Lower leg skin (tissue), 3 donors: Measurements from ENCODE around the gene ARHGEF26.

Experiments
- POLR2A ChIP-seq, 2 donors: fragments of 450-650 bp; IDR thresholded peaks; one replicate each; pipeline ENCODE4 v1.6.1; 2016 to 2017; ENCODE audit warnings: antibody characterized with exemption in 2 of 2, mild to moderate bottlenecking in 1 of 2, moderate library complexity in 1 of 2
- TF ChIP-seq, protein P1 (sequence below), 3 donors: fragments of 450-650 bp; IDR thresholded peaks; one replicate each; pipeline ENCODE4 v1.5.1; 2016; ENCODE audit warnings: antibody characterized with exemption in 3 of 3, mild to moderate bottlenecking in 3 of 3, moderate library complexity in 2 of 3

DNA sequence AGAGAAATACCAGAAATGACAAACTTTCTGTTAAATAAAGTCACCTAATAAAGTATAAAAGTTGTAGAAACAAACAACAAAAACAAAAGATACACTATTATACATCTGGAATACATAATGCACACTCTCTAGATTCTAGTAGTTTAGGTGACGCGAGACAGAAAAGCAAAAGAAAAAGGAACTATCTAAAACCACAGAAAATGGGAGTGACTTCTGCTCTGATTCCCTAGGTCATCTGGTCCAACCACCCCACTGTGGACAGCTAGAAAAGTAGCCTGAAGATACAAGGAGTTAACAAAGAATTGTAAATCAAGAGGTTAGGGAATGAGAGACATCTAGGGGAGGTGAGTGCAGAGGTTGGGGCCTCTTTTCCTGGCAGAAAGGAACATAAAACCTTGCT, 164.0 kb downstream of the ARHGEF26 start:
- TF ChIP-seq, protein P1, sequence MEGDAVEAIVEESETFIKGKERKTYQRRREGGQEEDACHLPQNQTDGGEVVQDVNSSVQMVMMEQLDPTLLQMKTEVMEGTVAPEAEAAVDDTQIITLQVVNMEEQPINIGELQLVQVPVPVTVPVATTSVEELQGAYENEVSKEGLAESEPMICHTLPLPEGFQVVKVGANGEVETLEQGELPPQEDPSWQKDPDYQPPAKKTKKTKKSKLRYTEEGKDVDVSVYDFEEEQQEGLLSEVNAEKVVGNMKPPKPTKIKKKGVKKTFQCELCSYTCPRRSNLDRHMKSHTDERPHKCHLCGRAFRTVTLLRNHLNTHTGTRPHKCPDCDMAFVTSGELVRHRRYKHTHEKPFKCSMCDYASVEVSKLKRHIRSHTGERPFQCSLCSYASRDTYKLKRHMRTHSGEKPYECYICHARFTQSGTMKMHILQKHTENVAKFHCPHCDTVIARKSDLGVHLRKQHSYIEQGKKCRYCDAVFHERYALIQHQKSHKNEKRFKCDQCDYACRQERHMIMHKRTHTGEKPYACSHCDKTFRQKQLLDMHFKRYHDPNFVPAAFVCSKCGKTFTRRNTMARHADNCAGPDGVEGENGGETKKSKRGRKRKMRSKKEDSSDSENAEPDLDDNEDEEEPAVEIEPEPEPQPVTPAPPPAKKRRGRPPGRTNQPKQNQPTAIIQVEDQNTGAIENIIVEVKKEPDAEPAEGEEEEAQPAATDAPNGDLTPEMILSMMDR (IDR thresholded peaks at IDR 0.05): no peak
- no peak for TF ChIP-seq POLR2A (IDR thresholded peaks at IDR 0.05)
